CD4-positive, alpha-beta T cell treated with Interleukin-21 for 1 hour (primary cell): ENCODE measurements around the gene WDR19.
"Not testable (repeated sequence)": the region's sequence is repeated elsewhere in the genome, so short reads cannot be mapped to it uniquely, and the experiment has no call there.

ENCODE experiments used
- DNase-seq: peaks from one replicate; pipeline ENCODE4 v3.0.0-alpha.2; 2020

WDR19 gene

DNA sequence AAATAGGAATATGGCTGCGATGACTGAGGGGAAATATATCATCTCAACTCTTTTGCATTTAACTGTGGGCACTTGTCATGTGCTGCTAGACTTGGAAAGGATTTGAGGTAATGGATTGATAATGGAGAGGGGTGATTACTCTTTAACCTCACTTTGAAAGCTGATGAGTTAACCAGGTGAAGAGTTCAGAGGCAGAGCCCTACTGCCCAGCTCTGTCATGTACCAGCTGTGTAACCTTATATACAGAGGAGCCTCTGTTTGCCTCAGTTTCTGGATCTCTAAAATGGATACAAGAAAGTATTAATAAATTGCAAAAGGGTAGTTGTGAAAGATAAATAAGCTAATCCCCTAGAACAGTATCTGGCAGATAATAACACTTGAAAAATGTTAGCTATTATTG lies 51.5 kb downstream of the WDR19 start:
- no peak for DNase-seq

DNA sequence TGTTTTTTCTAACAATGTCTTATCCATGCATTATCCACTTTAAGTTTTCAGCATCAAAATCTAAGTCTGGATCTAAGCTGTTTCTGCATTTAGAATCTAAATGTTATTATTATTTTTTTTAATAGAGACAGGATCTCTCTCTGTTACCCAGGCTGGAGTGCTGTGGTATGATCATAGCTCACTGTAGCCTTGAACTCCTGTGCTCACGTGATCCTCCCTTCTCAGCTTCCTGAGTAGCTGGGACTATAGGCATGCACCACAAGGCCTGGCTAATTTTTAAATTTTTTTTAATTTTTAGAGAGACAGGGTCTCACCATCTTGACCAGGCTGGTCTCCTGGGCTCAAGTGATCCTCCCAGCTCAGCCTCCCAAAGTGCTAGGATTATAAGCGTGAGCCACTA lies 52.7 kb downstream of the WDR19 start:
- DNase-seq, result no peak

DNA sequence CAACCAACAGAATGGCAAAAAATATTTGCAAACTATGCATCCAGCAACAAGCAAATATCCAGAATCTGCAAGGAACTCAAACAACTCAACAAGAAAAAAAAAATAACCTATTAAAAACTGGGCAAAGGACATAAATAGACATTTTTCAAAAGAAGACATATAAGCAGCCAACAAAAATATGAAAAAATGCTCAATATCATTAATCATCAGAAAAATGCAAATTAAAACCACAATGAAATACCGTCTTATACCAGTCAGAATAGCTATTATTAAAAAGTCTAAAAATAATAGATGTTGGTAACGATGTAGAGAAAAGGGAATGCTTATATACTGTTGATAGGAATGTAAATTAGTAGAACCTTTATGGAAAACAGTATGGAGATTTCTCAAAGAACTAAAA lies 53.4 kb downstream of the WDR19 start:
- DNase-seq, result no peak

DNA sequence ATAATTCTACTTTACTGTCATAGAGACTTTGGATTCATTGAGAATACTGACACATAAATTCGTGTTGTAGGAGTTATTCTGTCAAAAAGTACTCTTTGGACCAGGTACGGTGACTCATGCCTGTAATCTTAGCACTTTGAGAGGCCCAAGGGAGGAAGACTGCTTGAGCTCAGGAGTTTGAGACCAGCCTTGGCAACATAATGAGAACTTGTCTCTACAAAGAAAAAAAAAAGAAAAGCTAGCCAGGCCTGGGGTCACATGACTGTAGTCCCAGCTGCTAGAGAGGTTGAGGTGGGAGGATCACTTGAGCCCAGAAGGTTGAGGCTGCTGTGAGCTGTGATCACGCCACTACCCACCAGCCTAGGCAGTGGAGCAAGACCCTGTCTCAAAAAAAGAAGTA lies 54.9 kb downstream of the WDR19 start:
- DNase-seq, result no peak

DNA sequence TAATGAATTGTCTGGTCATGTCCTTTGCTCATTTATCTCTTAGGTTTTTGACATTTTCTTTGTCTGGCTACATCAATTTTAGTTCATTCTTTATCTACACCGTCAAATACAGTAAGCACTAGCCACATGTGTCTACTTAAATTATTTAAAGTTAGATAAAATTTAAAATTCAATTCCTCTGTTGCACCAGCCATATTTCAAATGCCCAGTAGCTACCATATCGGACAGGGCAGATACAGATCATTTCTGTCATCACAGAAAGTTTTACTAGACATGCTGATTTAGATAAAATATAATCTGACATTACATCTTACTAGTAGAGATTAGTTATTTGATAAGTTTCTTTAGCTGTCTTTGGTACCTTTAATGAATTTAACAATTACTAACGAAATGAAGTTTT lies 61.1 kb downstream of the WDR19 start:
- no peak for DNase-seq

DNA sequence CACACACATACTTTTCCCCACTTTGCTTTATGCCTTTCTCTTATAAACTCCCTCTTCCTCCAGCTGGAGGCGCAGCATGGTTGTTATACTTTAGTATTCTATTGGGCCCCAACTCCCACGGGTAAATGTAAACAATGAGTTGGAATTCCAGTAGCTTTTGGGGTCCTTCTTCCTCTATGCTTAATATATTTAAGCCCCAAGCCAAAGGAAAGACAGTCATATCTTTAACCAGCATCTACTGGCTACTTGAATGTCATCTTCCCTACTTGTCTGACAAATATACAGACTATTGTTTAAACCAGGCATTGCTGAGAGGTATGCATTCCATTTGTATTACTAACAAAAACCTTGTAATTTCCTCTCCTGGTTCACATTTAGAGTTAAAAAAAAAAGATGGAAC lies 72.9 kb downstream of the WDR19 start:
- DNase-seq, result no peak

DNA sequence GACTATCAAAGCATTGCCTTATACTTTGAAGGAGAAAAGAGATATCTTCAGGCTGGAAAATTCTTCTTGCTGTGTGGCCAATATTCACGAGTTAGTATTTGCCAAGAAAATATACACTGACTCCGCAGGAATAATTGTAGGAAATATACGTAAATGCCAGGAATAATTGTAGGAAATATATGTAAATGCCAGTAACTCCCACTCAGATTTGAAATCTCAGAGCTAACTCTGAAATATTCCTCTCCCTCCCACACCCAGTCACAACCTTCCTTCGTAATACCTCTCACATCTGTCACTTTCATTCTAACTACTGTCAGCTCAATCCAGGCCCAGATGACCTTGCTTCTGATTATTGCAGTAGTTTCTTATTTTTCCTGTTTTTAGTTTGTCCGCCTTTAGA lies 73.5 kb downstream of the WDR19 start:
- DNase-seq, result no peak

DNA sequence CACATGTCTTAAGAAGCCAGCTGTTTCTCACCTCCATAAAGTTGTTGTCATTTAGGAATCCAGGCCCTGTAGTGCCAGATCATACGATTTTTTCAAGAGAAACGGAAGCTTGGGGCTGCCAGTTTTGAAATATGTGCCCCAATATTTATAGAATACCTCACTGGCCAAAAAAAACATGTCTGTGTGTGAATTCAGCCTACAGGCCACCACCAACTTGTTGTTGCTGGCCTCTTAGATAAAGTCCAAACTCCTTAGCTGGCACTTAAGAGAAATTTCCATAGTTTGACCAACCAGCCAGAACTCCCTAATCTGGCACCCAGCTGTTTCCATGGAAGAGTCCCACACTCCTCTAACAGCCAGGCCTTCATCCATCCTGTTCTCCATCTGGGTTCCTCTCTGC lies 74.1 kb downstream of the WDR19 start:
- no peak for DNase-seq

DNA sequence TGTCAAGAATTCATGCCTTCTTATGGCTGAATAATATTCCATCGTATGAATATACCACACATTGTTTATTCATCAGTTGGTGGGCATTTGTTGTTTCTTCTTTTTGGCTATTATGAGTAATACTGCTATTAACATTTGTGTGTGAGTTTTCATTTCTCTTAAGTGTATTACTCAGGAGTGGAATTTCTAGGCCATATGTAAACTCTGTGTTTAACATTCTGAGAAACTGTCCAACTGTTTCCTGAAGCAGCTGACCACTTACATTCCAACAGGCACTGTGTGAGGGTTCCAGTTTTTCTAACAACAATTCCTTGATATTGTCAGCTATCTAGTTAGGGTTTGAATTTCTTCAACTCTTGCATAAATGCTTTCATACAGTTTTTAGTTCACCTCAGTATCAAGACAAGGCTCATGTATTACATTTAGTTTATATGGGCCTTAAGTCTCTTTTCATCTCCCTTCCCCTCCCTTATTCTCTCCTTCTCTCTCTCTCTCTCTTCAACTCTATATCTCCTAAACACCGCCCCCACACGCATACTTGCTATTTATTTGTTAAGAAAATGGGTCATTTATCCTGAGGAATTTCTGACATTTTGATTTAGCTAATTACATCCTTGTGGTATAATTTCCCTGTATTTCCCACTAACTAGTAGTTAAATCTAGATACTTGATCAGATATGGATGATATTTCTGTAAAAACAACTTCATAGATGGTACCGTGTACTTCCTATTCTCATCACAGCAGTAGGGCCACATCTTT lies 77.4 kb downstream of the WDR19 start:
- no peak for DNase-seq

DNA sequence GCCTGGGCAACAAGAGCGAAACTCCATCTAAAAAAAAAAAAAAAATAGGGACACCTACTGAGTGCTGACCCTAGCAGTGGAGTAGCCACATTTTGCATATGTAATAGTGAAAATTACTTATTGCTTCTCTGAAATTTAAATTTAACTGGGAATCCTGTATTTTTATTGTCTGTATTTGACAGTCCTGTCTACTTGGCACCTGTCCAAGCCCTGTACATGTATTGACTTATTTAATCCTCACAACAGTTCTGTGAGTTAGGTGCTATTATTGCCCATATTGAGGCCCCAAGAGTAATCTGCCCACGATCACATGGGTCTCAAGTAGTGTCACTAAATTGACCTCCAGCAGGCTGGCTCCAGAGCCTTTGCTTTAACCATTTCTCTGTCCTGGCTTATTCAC lies 81.6 kb downstream of the WDR19 start:
- DNase-seq, result no peak

DNA sequence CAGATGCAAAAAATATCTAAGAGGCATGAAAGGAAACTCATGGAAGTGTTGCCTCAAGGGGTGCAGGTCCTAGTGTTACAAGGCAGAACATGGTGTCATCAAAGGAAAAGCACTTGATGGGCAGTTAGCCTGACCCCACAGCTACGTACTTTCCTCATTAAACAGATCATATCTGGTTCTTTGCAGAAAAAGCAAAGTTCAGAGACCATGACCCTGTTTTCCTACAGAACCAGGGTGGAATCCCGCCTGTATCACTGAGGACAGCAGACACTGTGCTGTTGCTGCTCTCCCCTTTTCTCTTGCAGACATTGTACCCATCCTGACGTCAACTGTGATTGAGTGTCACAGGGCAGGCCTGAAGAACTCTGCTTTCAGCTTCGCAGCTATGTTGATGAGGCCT lies 92.2 kb downstream of the WDR19 start:
- DNase-seq, result no peak

DNA sequence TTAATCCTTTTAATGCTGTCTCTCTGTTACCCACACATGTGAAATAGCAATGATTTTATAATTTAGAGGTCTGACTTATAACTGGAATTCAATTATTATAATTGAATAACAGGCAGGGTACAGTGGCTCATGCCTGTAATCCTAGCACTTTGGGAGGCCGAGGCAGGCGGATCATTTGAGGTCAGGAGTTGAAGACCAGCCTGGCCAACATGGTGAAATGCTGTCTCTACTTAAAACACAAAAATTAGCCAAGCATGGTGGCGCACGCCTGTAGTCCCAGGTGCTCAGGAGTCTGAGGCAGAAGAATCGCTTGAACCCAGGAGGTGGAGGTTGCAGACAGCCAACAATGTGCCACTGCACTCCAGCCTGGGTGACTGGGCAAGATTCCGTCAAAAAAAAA lies 95.3 kb downstream of the WDR19 start:
- not testable (repeated sequence) for DNase-seq

DNA sequence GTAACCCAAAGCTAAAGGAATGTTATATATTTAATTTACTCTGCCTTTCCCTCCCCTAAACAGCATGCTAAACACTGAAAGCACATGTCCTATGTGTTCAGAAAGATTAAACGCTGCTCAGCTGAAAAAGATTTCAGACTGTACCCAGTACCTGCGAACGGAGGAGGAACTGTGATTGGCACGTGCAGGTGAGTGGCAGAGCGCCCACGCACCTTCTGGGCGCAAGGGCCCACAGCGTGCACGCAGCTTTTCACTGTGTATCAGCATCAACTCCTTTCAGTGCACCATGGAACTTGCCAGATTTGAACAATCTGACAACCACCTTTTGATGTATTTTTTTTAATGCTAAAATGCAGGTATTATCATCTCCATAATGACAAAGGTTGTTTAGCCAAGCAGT lies 96.1 kb downstream of the WDR19 start:
- DNase-seq, result no peak

DNA sequence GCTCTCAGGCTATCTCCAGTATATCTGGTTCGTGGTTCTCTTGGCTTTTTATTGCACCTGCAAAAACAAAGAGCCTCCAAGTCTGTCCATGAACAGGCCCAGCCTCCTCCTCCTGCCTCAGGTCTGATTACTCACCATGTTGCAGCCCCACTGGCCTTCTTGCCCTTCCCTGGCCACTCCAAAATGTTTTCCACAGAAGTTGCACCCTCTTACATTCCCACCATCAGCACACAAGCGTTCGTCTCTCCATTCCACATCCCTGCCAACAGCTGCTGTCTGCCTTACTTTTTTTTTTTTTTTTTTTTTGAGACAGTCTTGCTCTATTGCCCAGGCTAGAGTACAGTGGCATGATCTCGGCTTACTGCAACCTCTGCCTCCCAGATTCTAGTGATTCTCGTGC lies 97.1 kb downstream of the WDR19 start:
- DNase-seq, result no peak

DNA sequence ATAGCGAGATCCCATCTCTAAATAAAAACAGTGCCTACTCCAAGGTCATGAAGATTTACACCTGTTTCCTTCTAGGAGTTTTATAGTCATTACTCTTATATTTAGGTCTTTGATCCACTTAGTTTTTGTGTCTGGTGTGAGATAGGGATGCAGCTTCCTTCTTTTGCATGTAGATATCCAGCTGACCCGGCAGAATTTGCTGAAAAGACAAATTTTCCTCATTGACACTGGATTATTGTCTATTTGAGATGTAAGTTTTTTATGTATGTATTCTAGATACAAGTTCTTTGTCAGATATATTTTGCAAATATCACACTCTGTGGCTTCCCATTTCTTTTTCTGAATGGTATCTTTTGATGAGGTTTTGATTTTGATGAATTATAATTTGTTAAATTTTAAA lies 98.4 kb downstream of the WDR19 start:
- no peak for DNase-seq

DNA sequence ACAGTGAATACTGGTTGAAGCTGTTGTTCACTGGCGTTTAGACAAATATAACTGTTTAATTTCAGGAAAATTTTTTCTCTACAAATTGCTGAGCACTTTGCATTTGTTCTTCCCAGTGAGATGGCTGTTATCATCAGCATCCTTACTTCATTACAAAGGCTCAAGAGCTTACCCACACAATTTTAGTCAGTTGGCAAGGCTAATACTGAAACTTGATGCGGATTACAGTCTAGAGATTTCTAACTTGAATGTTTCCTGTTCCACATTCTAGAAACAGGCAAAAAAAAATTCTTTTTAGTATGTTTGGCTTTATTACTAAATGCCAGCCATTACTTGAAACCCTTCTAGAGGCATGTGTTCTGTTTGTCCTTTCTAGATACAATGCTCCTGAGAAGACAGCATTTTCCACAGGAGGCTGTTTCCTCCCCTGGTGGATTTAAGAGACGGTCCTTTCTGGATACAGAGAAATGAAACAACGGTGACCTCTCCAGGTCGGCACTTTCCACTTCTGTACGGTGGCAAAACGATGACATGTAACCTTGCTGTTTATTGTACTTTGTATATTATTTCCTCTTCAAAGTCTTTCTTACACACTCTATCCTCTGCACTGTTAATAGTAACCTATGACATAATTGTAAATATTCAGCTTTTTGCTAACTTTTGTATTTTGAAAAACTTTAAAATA lies 102.9 kb downstream of the WDR19 start:
- no peak for DNase-seq

DNA sequence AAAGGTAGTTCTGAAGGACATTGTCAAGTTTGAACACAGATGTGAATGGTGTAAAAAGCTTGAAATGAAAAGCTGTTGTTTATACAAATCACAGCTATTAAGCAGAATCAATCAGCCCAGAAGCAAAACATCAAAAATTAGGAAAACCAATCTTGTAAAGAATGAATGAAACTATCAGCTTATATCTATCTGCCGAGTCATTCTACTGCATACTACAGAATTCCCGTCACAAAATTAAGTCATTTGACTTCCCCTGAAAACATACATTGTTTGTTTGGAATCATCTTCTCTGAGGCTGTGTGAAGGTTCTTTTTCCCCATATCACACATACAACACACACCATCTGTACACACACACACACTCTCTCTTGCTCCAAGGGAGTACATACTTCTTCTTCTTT lies 103.5 kb downstream of the WDR19 start:
- DNase-seq, result no peak

DNA sequence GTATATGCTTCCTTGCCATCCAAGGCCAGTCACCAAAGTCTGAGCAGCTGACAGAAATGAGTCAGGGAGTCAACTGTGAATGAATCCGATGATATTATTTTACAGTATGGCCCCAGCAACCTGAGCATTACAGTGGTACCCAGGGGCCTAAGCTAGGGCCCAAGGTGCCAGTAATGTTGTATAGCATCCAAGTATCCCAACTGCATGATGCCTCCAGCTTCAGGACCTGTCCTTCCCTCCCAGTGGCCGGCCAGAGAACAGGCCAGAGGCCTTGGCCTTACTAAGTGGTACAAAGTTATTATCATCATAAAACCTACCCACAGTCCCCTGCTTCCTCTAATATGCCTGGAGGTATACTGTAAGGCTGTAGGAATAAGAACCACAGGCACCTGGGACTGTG lies 103.9 kb downstream of the WDR19 start:
- no peak for DNase-seq

DNA sequence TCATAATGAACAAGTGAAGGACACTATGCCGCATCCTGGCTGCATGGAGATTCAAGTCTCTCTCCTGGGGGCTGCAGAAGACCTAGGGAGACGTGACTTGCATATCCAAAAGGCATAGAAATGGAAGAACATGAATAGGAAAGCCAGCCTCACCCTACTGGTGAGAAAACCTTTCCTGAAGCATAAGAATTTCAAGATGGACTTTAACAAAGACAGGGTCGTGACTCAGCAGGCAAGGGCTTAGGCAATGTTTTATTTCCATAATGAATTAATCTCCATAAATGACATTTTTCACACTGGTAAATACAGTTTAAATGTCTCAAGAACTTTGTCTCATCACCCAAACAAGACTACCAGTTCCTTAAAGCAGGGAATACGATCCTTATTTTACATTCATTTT lies 104.9 kb downstream of the WDR19 start:
- no peak for DNase-seq

DNA sequence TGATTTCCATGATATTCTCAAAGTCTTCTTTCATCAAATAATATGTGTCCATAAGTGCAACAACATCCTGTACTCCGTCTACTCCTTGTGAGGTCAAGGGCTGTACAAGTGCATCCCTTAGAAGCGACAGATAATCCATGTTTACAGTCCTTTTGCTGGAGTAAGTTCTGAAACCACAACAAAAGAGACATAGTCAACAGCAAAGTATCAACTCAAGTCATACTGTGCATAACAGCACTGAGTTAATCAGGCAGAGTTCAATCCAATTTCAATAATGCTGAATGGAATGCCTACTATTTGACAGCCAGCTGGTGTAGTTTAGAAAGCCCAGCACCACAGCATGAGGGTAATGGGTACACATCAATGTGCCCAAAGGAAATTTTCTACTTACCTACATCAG lies 109.4 kb downstream of the WDR19 start:
- no peak for DNase-seq

DNA sequence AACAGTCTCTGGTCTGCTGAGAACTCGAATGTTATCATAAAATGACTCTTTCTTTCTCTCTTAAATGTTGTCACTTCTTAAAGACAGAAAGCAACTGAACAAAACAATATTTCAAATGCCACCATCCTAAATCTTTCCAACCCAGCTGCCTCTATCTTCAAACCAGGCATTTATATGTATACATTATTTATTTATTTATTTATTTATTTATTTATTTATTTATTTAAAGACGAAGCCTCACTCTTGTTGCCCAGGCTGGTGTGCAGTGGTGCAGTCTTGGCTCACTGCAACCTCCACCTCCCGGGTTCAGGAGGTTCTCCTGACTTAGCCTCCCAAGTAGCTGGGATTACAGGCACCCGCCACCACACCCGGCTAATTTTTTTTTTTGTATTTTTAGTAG lies 110.1 kb downstream of the WDR19 start:
- DNase-seq, result not testable (repeated sequence)

DNA sequence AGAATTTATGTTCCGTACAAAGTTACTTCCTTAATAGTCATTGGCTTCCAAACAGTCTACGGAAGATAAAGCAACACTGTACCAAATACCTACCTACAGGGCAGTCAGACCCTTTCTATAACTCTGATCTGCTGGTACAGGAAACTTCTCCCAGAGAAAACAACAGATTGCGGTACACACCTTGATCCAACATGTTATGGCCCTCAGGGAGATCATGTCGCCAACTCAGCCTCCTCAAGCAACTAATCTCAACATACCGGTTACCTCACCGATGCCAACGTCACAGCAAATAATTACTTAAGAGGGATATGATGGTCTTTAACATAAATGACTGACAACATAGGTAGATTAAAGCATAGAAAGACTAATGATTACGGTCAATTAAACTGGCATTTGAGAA lies 113.5 kb downstream of the WDR19 start:
- DNase-seq, result no peak

DNA sequence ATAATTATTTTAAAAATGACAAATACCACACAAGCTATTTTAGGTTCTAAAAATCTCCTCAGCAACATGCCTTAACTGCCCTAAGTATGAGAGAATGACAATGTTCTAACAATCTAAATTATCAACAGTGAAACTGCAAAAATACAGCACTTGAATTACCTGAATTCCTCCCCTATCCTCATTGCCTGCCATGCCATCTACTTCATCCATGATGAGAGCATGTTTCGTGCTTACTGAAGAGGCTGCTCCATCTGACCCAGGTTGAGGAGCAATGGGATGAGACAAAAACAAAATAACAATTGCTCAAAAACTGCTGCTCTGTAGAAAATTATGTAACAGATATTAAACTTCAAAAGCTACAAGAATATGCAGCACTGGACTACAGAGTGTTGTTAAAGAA lies 120.6 kb downstream of the WDR19 start:
- DNase-seq, result no peak

DNA sequence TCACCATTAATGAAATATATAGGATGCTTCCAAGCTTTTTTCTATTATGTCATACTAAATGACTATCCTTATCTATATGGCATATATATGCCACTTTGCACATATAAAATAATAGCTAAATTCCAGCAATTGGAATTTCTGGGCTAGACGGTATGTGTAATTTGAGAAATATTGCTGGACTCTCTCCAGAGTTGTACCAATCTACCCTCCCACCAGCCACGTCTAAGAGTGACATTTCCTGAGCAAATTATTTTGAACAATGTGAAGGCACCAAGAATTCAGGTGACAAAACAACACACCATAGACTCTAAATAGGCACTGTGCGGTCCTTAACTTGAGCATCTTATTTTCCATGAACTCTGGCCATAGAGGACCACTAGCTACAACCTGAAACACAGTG lies 121.5 kb downstream of the WDR19 start:
- DNase-seq, result no peak

DNA sequence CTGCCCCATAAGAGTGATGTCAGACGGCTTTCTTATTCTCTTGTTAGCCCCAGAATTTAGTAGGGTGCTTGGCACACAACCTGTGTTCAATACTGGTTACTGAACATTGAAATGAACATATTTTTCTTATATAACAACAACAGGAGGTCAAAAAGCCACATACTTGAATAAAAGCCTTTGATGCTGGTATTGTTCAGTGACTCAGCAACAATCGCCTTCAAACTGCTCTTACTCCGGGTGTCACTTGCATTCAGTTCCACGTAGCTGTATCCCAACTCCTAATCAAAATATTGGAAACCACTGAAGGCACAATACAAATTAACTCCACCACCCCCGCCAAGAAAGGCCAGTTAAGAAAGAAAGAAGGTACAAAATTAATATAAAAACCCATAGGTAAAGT lies 122.3 kb downstream of the WDR19 start:
- DNase-seq, result no peak
